Panc1 (cell line): ENCODE results near the gene ATP8B1.

Experiments used
- POLR2AphosphoS5 ChIP-seq: IDR thresholded peaks from 2 replicates; pipeline ENCODE4 v1.6.1; 2012; ENCODE audit warnings: mild to moderate bottlenecking, low read depth, low read length, moderate library complexity
- SIN3A ChIP-seq: IDR thresholded peaks from 2 replicates; pipeline ENCODE4 v1.6.1; 2012; ENCODE audit warnings: low read depth, mild to moderate bottlenecking, low read length, moderate library complexity, borderline replicate concordance; ENCODE audit not compliant: insufficient read depth
- TCF7L2 ChIP-seq: IDR thresholded peaks from 2 replicates; pipeline ENCODE4 v1.6.1; 2011; ENCODE audit warnings: mild to moderate bottlenecking, low read depth, low read length, inconsistent platforms
- TF ChIP-seq, protein P1 (sequence below): fragments of 450-650 bp; IDR thresholded peaks from 2 replicates; pipeline ENCODE4 v1.5.1; 2017; ENCODE audit warnings: mild to moderate bottlenecking

DNA sequence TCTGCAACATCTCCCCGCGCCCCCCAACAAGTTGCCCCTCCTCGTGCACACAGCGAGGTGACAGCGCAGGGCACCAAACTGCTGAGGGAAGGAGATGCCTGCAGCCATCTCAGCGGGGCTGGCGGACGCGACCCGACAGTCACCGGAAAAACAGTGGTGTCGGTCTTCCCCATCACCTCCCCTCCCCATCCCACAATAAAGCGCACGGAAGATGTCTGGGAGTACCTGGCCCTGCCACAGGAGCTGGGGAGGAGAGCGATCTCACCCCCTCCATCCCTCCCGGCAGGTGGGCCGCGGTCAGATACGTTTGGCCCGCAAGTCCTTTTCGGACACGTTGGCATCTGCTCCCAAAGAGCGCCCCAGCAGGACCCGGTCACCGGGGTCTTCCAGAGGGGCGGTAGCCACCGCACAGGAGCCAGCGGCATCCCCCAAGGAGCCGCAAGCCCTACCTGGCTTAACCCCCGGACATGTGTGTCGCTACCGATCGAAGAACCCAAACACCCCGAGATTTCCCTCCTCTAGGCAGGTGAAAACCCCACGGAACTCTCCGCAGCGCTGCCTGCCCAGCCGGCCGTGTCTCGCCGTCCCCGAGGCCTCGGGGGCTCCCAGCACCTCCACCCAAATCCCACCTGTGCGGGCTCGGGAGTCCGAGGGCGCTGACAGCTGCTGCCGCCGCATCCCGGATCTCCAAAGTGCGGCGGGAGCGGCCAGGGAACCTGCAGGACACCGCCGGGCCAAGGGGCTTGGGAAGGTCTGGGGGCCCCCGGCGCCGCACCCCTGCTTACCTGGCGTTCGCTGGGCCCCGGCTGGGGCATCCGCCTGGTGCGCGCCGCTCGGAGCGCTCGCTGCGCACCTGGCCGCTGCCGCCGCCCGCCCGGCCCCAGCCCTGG is 657 bp downstream of the ATP8B1 start:
- TF ChIP-seq, protein P1, sequence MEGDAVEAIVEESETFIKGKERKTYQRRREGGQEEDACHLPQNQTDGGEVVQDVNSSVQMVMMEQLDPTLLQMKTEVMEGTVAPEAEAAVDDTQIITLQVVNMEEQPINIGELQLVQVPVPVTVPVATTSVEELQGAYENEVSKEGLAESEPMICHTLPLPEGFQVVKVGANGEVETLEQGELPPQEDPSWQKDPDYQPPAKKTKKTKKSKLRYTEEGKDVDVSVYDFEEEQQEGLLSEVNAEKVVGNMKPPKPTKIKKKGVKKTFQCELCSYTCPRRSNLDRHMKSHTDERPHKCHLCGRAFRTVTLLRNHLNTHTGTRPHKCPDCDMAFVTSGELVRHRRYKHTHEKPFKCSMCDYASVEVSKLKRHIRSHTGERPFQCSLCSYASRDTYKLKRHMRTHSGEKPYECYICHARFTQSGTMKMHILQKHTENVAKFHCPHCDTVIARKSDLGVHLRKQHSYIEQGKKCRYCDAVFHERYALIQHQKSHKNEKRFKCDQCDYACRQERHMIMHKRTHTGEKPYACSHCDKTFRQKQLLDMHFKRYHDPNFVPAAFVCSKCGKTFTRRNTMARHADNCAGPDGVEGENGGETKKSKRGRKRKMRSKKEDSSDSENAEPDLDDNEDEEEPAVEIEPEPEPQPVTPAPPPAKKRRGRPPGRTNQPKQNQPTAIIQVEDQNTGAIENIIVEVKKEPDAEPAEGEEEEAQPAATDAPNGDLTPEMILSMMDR: no peak
- TF ChIP-seq TCF7L2: no peak
- TF ChIP-seq POLR2AphosphoS5: no peak
- TF ChIP-seq SIN3A: peak; percentile 28; the same call in 1 of the 2 replicates
